Astrocyte (in vitro differentiated cells and primary cell): ENCODE measurements around the gene HMSD. TPM values are rescaled to one million over a fixed set of nuclear protein-coding genes. Genes with fewer than 3 reads are reported as not detected.

Source experiments
- DNase-seq: peaks from one replicate; pipeline ENCODE4 v3.0.0-alpha.2; 2010; ENCODE audit warnings: low read depth
- FAIRE-seq: peaks from 2 replicates; lab custom pipeline; 2011; peaks lifted over from hg19 to GRCh38; lab: Jason Lieb, UNC
- H2AFZ ChIP-seq: 2 replicates; pipeline ENCODE4 v1.6.0; 2012; ENCODE audit warnings: low read depth, low read length, inconsistent platforms
- H3K27ac ChIP-seq: 2 replicates; pipeline ENCODE4 v1.5.1; 2011; ENCODE audit warnings: low read depth, low read length, inconsistent platforms
- H3K27me3 ChIP-seq: 2 replicates; pipeline ENCODE4 v1.6.0; 2011; ENCODE audit warnings: low read length, inconsistent platforms; ENCODE audit not compliant: insufficient read depth
- H3K36me3 ChIP-seq: 2 replicates; pipeline ENCODE4 v1.5.1; 2011; ENCODE audit warnings: low read length, inconsistent platforms; ENCODE audit not compliant: insufficient read depth
- H3K4me1 ChIP-seq: 2 replicates; pipeline ENCODE4 v1.5.1; 2011; ENCODE audit warnings: low read length, inconsistent platforms; ENCODE audit not compliant: insufficient read depth
- H3K4me2 ChIP-seq: 2 replicates; pipeline ENCODE4 v1.6.0; 2012; ENCODE audit warnings: low read length, inconsistent platforms
- H3K4me3 ChIP-seq: 2 replicates; pipeline ENCODE4 v1.5.1; 2011; ENCODE audit warnings: low read depth, mild to moderate bottlenecking, low read length, inconsistent platforms; ENCODE audit not compliant: insufficient read depth
- H3K79me2 ChIP-seq: 2 replicates; pipeline ENCODE4 v1.6.0; 2012; ENCODE audit warnings: mild to moderate bottlenecking, low read length, inconsistent platforms; ENCODE audit not compliant: insufficient read depth
- H3K9ac ChIP-seq: 2 replicates; pipeline ENCODE4 v1.6.0; 2012; ENCODE audit warnings: mild to moderate bottlenecking, low read length, inconsistent platforms
- H3K9me3 ChIP-seq: 2 replicates; pipeline ENCODE4 v1.5.1; 2012; ENCODE audit warnings: low read depth, mild to moderate bottlenecking, low read length, inconsistent platforms; ENCODE audit not compliant: insufficient read depth
- H4K20me1 ChIP-seq: 2 replicates; pipeline ENCODE4 v1.6.0; 2012; ENCODE audit warnings: low read length, inconsistent platforms; ENCODE audit not compliant: insufficient read depth
- H3K27ac Mint-ChIP-seq: one replicate; pipeline ENCODE4 v1.8.0; 2021; ENCODE audit warnings: mild to moderate bottlenecking, mixed read lengths; ENCODE audit not compliant: unreplicated experiment
- H3K27me3 Mint-ChIP-seq: one replicate; pipeline ENCODE4 v1.8.0; 2021; ENCODE audit warnings: low read depth, mixed read lengths; ENCODE audit not compliant: unreplicated experiment
- H3K36me3 Mint-ChIP-seq: one replicate; pipeline ENCODE4 v1.8.0; 2021; ENCODE audit warnings: low read depth, mixed read lengths; ENCODE audit not compliant: unreplicated experiment
- H3K4me1 Mint-ChIP-seq: one replicate; pipeline ENCODE4 v1.8.0; 2021; ENCODE audit warnings: low read depth, mixed read lengths; ENCODE audit not compliant: unreplicated experiment
- H3K4me3 Mint-ChIP-seq: one replicate; pipeline ENCODE4 v1.8.0; 2021; ENCODE audit warnings: mild to moderate bottlenecking, moderate library complexity, mixed read lengths; ENCODE audit not compliant: unreplicated experiment
- H3K9me3 Mint-ChIP-seq: one replicate; pipeline ENCODE4 v1.8.0; 2021; ENCODE audit warnings: mild to moderate bottlenecking, mixed read lengths; ENCODE audit not compliant: unreplicated experiment
- CTCF ChIP-seq: IDR thresholded peaks from 2 replicates; pipeline ENCODE4 v1.5.1; 2011; ENCODE audit warnings: low read depth, mild to moderate bottlenecking, inconsistent platforms, low read length, moderate library complexity; ENCODE audit not compliant: insufficient read depth
- EZH2 ChIP-seq: IDR thresholded peaks from 2 replicates; pipeline ENCODE4 v1.6.1; 2012; ENCODE audit warnings: mild to moderate bottlenecking, low read length, inconsistent platforms; ENCODE audit not compliant: insufficient read depth
- total RNA-seq: library from RNA; stranded (reverse); gene quantifications from 2 replicates; pipeline ENCODE4 v1.2.1, GENCODE V29; 2021

The HMSD gene
- total RNA-seq, 1 donor from 2014 or later: 1.0 TPM

GRCh38 chr18:63979409-63979920 is 30.4 kb downstream of the HMSD start:
- Histone ChIP-seq H3K4me3 (peak overlapping the region; percentile 12), H3K4me1 (peaks cover 5% of the 10 kb centered on the region), H3K27ac (no peak overlapping the region), H3K79me2 (peaks cover 30% of the 10 kb centered on the region), H3K27me3 (no peaks in the 10 kb centered on the region), H3K9me3 (no peaks in the 10 kb centered on the region), H4K20me1 (peaks cover 6% of the 10 kb centered on the region), H3K36me3 (peaks cover 21% of the 10 kb centered on the region), H3K9ac (peak overlapping the region; percentile 53), H2AFZ (peak overlapping the region; percentile 48), H3K4me2 (peak overlapping the region; percentile 75)
- no peaks in the 10 kb centered on the region for H3K27me3 Mint-ChIP-seq
- peaks cover 4% of the 10 kb centered on the region for H3K4me1 Mint-ChIP-seq
- peak overlapping the region; percentile 42 for H3K4me3 Mint-ChIP-seq
- TF ChIP-seq EZH2 (no peak), CTCF (peak; percentile 94)
- H3K36me3 Mint-ChIP-seq: peaks cover 6% of the 10 kb centered on the region
- peak; percentile 53 for DNase-seq
- no peaks in the 10 kb centered on the region for H3K9me3 Mint-ChIP-seq
- FAIRE-seq: peak; percentile 87
- H3K27ac Mint-ChIP-seq: peak overlapping the region; percentile 74

GRCh38 chr18:63980027-63980426 is 30.9 kb downstream of the HMSD start:
- Mint-ChIP-seq H3K9me3 (no peaks in the 10 kb centered on the region), H3K4me3 (no peak overlapping the region), H3K27me3 (no peaks in the 10 kb centered on the region), H3K4me1 (peaks cover 4% of the 10 kb centered on the region), H3K36me3 (peaks cover 6% of the 10 kb centered on the region), H3K27ac (no peak overlapping the region)
- H3K79me2 ChIP-seq: peaks cover 25% of the 10 kb centered on the region
- peaks cover 1% of the 10 kb centered on the region for H4K20me1 ChIP-seq
- peaks cover 26% of the 10 kb centered on the region for H3K36me3 ChIP-seq
- no peak overlapping the region for H2AFZ ChIP-seq
- H3K27ac ChIP-seq: no peak overlapping the region
- no peak for DNase-seq
- no peaks in the 10 kb centered on the region for H3K27me3 ChIP-seq
- peak overlapping the region; percentile 75 for H3K4me2 ChIP-seq
- no peaks in the 10 kb centered on the region for H3K9me3 ChIP-seq
- H3K9ac ChIP-seq: peak overlapping the region; percentile 53
- no peak for FAIRE-seq
- H3K4me3 ChIP-seq: no peak overlapping the region
- peaks cover 5% of the 10 kb centered on the region for H3K4me1 ChIP-seq
- TF ChIP-seq CTCF (no peak), EZH2 (no peak)

GRCh38 chr18:63980896-63981460 is 31.9 kb downstream of the HMSD start:
- Mint-ChIP-seq H3K36me3 (peaks cover 6% of the 10 kb centered on the region), H3K4me1 (peaks cover 4% of the 10 kb centered on the region), H3K4me3 (no peak overlapping the region), H3K9me3 (no peaks in the 10 kb centered on the region), H3K27ac (no peak overlapping the region), H3K27me3 (no peaks in the 10 kb centered on the region)
- H3K27ac ChIP-seq: no peak overlapping the region
- no peak overlapping the region for H3K4me2 ChIP-seq
- peaks cover 5% of the 10 kb centered on the region for H3K4me1 ChIP-seq
- TF ChIP-seq CTCF (no peak), EZH2 (no peak)
- no peaks in the 10 kb centered on the region for H4K20me1 ChIP-seq
- peaks cover 33% of the 10 kb centered on the region for H3K36me3 ChIP-seq
- no peak for FAIRE-seq
- peaks cover 25% of the 10 kb centered on the region for H3K79me2 ChIP-seq
- H2AFZ ChIP-seq: no peak overlapping the region
- H3K9me3 ChIP-seq: no peaks in the 10 kb centered on the region
- no peaks in the 10 kb centered on the region for H3K27me3 ChIP-seq
- DNase-seq: no peak
- H3K4me3 ChIP-seq: no peak overlapping the region
- H3K9ac ChIP-seq: no peak overlapping the region
